Uterus (tissue), 4 donors: ENCODE measurements around the gene GIT1. TPM values are rescaled to one million over a fixed set of nuclear protein-coding genes. Genes with fewer than 3 reads are reported as not detected.
A peak's percentile ranks its signal among the peaks of the same experiment; 100 is the strongest.

ENCODE experiments used
- DNase-seq, 2 donors: peaks; one replicate each; pipeline ENCODE4 v3.0.0-alpha.2; 2019 to 2020
- H3K27ac ChIP-seq, 2 donors: fragments of 200-600 bp; sonication (generic); 1 replicate in 1 of 2; 2 replicates in 1 of 2; pipeline ENCODE4 v1.5.1; 2016 to 2018
- H3K27me3 ChIP-seq, 2 donors: fragments of 200-600 bp; sonication (generic); one replicate each; pipeline ENCODE4 v1.5.1; 2018 to 2019; ENCODE audit warnings: control low read depth in 1 of 2
- H3K36me3 ChIP-seq, 2 donors: fragments of 200-600 bp; sonication (generic); one replicate each; pipeline ENCODE4 v1.5.1; 2019; ENCODE audit warnings: control low read depth in 1 of 2
- H3K4me1 ChIP-seq, 2 donors: fragments of 200-600 bp; sonication (generic); one replicate each; pipeline ENCODE4 v1.5.1; 2018 to 2019; ENCODE audit warnings: control low read depth in 1 of 2
- H3K4me3 ChIP-seq, 2 donors: fragments of 200-600 bp; sonication (generic); 1 replicate in 1 of 2; 2 replicates in 1 of 2; pipeline ENCODE4 v1.5.1; 2018 to 2019; ENCODE audit warnings: mild to moderate bottlenecking in 1 of 2
- H3K9me3 ChIP-seq, 2 donors: fragments of 200-600 bp; sonication (generic); one replicate each; pipeline ENCODE4 v1.5.1; 2019; ENCODE audit warnings: control low read depth in 1 of 2
- CTCF ChIP-seq, 4 experiments: fragments of 200-600 bp in 2 of 4; fragments of 450-650 bp in 2 of 4; sonication (generic) in 2 of 4; IDR thresholded peaks; one replicate each; pipeline ENCODE4 v1.5.1; 2016 to 2019; ENCODE audit warnings: antibody characterized with exemption in 4 of 4, mild to moderate bottlenecking in 2 of 4, moderate library complexity in 1 of 4
- POLR2A ChIP-seq, 2 donors: fragments of 450-650 bp; IDR thresholded peaks; one replicate each; pipeline ENCODE4 v1.6.1; 2016; ENCODE audit warnings: antibody characterized with exemption in 2 of 2, mild to moderate bottlenecking in 1 of 2, moderate library complexity in 1 of 2
- intact Hi-C: fragments of 100-400 bp; cut with DNase I; formaldehyde crosslinking; loops from one replicate; pipeline ENCODE4 v1.15.1; 2023; ENCODE audit warnings: low total_unique reads
- total RNA-seq, 4 donors: library from RNA; depleted of rRNA in 3 of 4; stranded (reverse); fragments of >200 nt in 3 of 4; gene quantifications; one replicate each; pipeline versions ENCODE4 v1.1.0 to v1.2.4, GENCODE V29; 2014 to 2023
- donor health status: DM: yes; HTN: yes; CAD: no.

GIT1 gene
- total RNA-seq, 4 donors from 2014 or later, result 13.1 to 75.0 (median 22.9) TPM

- no peak for DNase-seq
- Histone ChIP-seq H3K27ac (no peak overlapping the region), H3K36me3 (no peaks in the 10 kb centered on the region)
These were observed 14.5 kb downstream of the GIT1 start for GRCh38 chr17:29574732-29575510.

DNA sequence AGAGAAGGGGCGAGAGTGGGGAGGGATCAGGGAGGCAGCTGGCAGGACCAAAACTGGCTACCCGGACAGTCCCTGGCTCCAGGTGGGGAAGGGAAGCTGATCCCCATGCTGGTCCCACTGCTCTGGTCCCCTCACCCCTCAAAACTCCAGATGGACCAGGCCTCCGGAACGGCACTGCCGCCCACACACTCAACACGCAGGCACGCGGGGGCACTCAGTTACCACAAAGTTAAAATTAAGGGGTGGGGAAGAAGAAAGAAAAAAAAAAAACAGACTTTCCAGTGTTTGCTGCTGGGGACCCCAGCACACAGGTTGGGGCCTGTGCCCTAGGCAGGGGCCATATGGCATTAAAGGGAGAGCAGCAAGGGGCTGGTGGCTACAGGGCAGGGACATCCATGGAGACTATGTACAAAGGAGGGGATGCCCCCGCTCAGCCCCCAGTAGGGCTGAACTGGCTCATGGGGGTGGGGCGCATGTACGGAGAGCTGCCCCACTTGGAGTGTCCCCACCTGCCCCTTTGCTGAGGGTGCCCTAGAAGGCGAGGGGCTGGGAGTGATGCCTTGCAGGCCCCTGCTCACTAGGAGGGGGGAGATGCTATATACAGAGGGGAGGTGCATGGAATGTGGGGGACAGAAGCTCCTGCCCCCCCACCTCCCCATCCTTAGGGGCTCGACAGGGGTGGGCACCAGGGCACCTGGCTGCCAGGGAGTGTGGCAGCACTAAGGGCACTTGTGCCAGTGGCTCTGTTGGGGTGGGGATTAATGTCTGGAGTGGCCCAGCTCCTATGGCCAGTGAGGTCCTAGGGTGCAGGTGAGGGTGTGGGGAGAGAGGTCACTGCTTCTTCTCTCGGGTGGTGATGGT, 15.3 kb downstream of the GIT1 start:
- no peaks in the 10 kb centered on the region for H3K36me3 ChIP-seq
- H3K27me3 ChIP-seq, result no peaks in the 10 kb centered on the region
- peak in 1 of 2 donors; percentile 24 for DNase-seq
- no peaks in the 10 kb centered on the region for H3K9me3 ChIP-seq
- TF ChIP-seq POLR2A (IDR thresholded peaks at IDR 0.05), result no peak
- no peak for TF ChIP-seq CTCF (IDR thresholded peaks at IDR 0.05)
- peaks cover 7 to 28% of the 10 kb centered on the region in 2 donors for H3K4me1 ChIP-seq
- intact Hi-C loops, result no loop called here
- no peak overlapping the region for H3K27ac ChIP-seq
- H3K4me3 ChIP-seq, result no peak overlapping the region

More at GRCh38 chr17:29574732-29575510, 14.5 kb downstream of the GIT1 start:
- no peak for TF ChIP-seq POLR2A (IDR thresholded peaks at IDR 0.05)
- intact Hi-C loops, result no loop called here
- no peak overlapping the region for H3K4me3 ChIP-seq
- no peaks in the 10 kb centered on the region for H3K27me3 ChIP-seq
- H3K9me3 ChIP-seq, result no peaks in the 10 kb centered on the region
- peaks cover 7 to 23% of the 10 kb centered on the region in 2 donors for H3K4me1 ChIP-seq

GRCh38 chr17:29573558-29573869, 15.9 kb downstream of the GIT1 start:
- H3K27me3 ChIP-seq, result no peaks in the 10 kb centered on the region
- H3K4me3 ChIP-seq, result no peak overlapping the region
- intact Hi-C loops, result no loop called here
- H3K36me3 ChIP-seq, result no peaks in the 10 kb centered on the region
- no peaks in the 10 kb centered on the region for H3K9me3 ChIP-seq
- H3K27ac ChIP-seq, result peak overlapping the region in 1 of 2 donors; percentile 53
- DNase-seq, result no peak
- peaks cover 7 to 28% of the 10 kb centered on the region in 2 donors for H3K4me1 ChIP-seq
- TF ChIP-seq POLR2A (IDR thresholded peaks at IDR 0.05) (no peak), CTCF (IDR thresholded peaks at IDR 0.05) (no peak)

DNA sequence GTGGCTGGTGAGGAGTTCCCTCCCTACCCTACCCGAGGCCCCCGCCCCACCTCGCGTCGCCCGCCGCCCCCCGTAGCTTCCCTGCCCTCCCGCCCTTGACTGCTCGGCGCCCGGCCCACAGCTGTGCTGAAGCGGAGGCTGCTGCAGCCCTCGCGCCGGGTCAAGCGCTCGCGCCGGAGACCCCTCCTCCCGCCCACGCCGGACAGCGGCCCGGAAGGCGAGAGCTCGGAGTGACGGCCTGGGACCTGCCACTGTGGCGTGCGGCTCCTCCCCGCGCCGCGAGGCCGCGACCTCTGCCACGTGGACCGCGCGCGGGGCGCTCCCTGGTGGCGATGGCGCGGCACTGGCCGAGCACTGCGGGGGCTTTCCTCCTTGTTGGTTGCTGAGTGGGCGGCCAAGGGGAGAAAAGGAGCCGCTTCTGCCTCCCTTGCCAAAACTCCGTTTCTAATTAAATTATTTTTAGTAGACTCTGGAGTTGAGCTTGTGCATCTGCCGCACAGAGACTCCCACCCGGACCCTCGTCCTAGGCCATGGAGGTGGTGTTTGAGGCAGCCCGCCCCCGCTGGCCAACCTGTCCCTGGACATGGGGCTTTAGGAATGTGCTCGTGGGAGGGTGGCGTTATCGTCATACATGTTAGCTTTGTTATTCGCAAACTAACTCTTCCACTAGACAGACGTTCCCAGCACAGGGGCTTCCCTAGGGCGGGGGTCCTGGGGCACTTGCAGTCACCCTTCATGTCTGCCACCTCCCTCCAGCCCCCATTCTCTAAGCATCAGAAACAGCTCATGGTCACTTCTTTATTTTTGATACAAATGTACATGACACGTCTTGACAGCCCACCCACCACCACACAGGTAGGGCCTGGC, 16.5 kb downstream of the GIT1 start:
- Histone ChIP-seq H3K4me1 (peaks cover 7 to 26% of the 10 kb centered on the region in 2 donors), H3K4me3 (peak overlapping the region; percentile 0 to 23), H3K27ac (peak overlapping the region; percentile 30 to 53), H3K27me3 (no peaks in the 10 kb centered on the region), H3K9me3 (no peaks in the 10 kb centered on the region), H3K36me3 (no peaks in the 10 kb centered on the region)
- intact Hi-C loops, result no loop called here
- DNase-seq, result peak; percentile 43 to 69
- TF ChIP-seq POLR2A (IDR thresholded peaks at IDR 0.05) (no peak), CTCF (IDR thresholded peaks at IDR 0.05) (peak; percentile 56 to 91 (median 82))
